ENCODE data around the gene MGLL.
"Not testable (repeated sequence)": the region's sequence is repeated elsewhere in the genome, so short reads cannot be mapped to it uniquely, and the experiment has no call there.

The MGLL gene

DNA sequence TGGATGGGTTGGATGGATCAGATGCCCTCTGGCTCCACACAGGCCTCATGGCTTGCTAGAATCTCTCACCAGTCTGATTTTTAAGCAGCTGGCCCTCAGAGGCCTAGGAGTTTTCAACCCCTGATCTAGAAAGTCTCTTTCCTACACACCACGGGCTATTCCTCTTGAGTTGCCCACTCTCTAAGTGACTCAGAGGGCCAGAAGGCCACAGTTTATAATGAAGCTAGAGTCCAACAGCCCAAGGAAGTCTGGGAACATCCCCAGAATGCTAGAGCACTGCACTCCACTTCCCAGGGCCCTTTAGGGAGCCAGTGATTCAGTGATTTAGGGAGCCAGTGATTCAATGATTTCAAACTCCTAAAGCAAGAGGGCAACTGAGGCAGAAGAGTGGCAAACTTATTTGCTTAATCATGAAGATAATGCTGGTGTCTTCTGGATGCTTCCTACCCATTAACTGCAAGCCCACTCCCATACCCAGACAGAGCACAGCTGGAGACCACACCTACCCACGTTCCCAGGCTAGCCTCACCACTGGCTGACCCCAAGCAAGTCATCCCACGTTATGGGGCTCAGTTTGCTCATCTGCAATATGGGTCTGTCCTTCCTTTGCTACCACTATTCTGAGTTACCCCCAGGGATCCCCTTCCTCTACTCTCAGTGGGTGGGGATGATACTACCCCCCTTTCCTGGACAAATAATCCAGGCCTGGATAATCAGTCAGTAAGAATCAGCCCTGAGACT lies 112.8 kb downstream of the MGLL start:
- no peak for DNase-seq (ENCODE audit: low read depth in 3 of 3)

GRCh38 chr3:127708837-127709236 lies 113.5 kb downstream of the MGLL start:
- DNase-seq (ENCODE audit: low read depth in 3 of 3): no peak

- DNase-seq (ENCODE audit: low read depth in 3 of 3): no peak
These were observed 114.4 kb downstream of the MGLL start for GRCh38 chr3:127707851-127708411.

- DNase-seq (ENCODE audit: low read depth in 3 of 3): no peak
These were observed 115.4 kb downstream of the MGLL start for GRCh38 chr3:127706785-127707351.

GRCh38 chr3:127706312-127706711 lies 116.0 kb downstream of the MGLL start:
- DNase-seq (ENCODE audit: low read depth in 3 of 3): no peak

DNA sequence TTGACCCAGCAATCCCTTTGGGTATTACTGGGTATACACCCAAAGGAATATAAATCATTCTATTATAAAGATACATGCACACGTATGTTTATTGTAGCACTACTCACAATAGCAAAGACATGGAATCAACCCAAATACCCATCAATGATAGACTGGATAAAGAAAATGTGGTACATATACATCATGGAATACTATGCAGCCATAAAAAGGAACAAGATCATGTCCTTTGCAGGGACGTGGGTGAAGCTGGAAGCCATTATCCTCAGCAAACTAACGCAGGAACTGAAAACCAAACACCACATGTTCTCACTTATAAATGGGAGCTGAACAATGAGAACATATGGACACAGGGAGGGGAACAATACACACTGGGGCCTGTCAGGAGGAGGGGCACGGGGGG lies 117.5 kb downstream of the MGLL start:
- DNase-seq (ENCODE audit: low read depth in 3 of 3): not testable (repeated sequence)

DNA sequence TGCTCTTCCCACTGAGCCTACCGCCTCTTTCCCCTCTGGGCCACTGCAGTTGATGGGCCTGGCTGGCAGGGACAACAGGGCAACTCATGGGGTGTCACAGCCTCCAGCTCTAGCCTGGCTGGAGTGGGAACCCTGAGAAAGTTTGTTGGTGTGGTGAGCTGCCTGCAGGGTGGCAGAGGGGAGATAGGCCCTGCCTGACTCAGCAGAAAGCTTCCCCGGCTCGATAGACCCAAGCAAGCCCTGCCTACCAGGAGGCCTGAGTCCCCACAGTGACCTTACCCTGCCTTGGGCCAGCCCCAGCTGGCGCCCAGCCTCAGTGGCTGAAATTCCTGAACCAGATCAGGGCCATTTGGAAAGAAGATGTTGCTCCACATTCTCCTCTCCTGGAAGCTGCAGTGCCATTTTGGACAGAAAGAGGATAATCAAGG lies 120.2 kb downstream of the MGLL start:
- DNase-seq (ENCODE audit: low read depth in 3 of 3): no peak

DNA sequence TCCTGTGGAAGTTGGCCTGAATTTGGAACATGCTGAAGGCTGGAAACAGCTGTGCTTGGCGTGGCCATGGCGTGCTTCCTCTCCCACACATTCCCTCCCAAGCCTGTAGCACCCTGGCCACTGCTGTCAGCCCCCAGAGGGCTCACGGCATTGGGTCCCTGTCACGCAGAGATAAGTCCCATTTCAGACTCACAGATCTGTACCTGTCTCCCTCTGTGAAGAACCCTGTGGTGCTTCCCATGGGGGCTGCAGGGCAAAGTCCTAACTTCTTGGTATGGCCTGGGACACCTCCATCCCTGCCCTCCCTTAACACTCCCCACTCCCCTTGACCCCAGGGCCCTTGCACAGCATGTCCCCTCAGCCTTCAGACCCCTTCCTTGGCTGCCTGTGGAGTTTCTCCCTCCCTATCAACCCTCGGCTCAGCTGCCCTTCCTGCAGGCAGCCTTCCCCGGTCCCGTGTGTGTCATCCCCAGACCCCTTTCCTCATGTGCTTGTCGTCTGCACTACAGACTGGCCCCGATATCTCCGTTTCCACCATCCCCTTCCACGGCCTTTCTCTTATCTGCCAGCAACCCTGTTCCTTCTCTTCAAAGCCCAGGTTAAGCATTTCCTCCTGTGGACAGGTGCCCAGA lies 120.9 kb downstream of the MGLL start:
- DNase-seq (ENCODE audit: low read depth in 3 of 3): no peak

- DNase-seq (ENCODE audit: low read depth in 3 of 3): no peak
These were observed 121.9 kb downstream of the MGLL start for GRCh38 chr3:127700406-127700805.

GRCh38 chr3:127699416-127700300 lies 122.7 kb downstream of the MGLL start:
- no peak for DNase-seq (ENCODE audit: low read depth in 3 of 3)

- no peak for DNase-seq (ENCODE audit: low read depth in 3 of 3)
These were observed 123.5 kb downstream of the MGLL start for GRCh38 chr3:127698691-127699415.

GRCh38 chr3:127698286-127698685 lies 124.0 kb downstream of the MGLL start:
- no peak for DNase-seq (ENCODE audit: low read depth in 3 of 3)

GRCh38 chr3:127697551-127698240 lies 124.6 kb downstream of the MGLL start:
- DNase-seq (ENCODE audit: low read depth in 3 of 3): no peak

DNA sequence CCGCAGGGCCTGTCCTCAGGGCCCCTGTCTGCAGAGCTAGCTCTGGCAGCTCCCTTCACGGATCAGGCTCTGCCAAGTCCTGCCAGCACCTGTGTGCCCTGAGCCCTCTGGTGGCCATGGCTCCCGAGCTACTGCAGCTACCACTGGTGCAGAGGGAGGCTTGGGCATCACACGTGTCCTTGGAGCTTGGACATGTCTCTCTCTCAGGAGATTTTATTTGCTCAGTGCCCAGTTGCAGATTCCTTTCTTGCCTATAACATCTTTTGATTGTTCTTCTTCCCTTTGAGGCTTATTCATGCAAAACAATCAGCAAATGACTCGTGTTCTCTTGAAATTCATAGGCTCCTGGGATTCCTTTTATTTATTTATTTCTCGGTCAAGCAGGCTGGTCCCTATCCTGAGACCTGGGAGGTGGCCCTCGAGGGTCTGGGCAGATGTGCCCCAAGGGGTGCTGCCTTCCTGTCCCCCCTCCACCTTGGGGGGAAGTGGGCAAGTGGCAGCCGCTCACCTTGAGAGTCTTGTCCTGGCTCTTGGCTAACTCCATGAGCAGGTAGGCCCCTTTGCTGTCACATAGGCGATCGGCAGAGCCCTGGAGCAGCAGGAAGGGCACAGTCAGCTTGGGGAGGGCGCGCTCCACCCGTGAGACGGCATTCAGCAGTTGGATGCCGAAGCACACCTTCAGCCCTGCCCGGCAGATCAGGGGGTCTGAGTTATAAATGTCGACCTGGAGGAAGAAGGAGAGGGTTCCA lies 127.7 kb downstream of the MGLL start:
- DNase-seq (ENCODE audit: low read depth in 3 of 3): peak in 1 of 3 experiments; percentile 13

- DNase-seq (ENCODE audit: low read depth in 3 of 3): no peak
These were observed 128.9 kb downstream of the MGLL start for GRCh38 chr3:127693336-127693843.

- no peak for DNase-seq (ENCODE audit: low read depth in 3 of 3)
These were observed 129.6 kb downstream of the MGLL start for GRCh38 chr3:127692501-127693335.

DNA sequence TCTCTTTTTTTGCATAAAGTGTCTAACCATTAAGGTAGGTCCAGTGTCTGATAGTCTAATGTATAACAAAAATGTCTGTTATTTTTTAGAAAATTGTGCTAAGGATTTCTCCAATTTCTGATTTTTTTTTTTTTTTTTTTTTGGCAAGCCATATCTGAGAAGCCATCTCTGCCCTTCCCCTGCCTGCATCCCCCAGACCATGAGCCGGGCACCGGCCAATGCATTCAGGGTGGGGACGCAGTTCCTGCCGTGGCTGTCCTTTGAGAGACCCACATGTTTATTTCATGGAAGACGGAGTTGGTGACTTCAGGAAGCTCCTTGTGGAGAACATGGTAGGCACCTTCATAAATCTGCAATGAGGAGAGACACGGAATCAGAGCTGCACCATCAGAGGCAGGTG lies 130.3 kb downstream of the MGLL start:
- DNase-seq (ENCODE audit: low read depth in 3 of 3): no peak

DNA sequence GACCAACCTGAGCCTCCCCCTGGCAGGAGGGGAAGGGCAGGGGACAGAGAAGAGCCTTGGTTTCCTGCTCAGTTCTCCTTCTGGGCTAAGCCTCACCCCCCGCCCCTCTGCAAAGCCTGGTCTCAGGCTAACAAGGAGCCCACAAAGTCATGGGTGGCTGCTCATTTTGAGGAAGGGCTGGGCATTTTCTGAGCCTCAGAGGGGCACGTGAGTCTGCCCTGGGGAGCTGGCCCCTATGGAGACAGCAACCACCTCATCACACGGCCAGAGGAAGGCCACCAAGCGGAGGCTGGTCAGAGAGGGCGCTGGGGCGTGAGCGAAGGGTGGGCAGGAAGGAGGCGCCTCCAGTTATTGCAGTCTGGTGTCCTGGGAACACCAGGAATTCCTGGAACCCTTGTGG lies 130.8 kb downstream of the MGLL start:
- no peak for DNase-seq (ENCODE audit: low read depth in 3 of 3)
